GM11168 (cell line): ENCODE measurements around the gene MYO1E.

Experiments
- in situ Hi-C: fragments of 300-500 bp; cut with MboI; formaldehyde crosslinking; loops from one replicate; pipeline ENCODE4 v1.12.0; 2022; ENCODE audit warnings: low sequenced_read_pairs; ENCODE audit not compliant: unreplicated experiment

Gene MYO1E

GRCh38 chr15:59329091-59329490 lies 43.6 kb downstream of the MYO1E start:
- in situ Hi-C loops, result no loop called here

GRCh38 chr15:59327942-59328341 lies 44.7 kb downstream of the MYO1E start:
- in situ Hi-C loops, result no loop called here

- in situ Hi-C loops, result no loop called here
These were observed 45.8 kb downstream of the MYO1E start for GRCh38 chr15:59326856-59327255.

GRCh38 chr15:59322056-59322759 lies 50.5 kb downstream of the MYO1E start:
- in situ Hi-C loops, result no loop called here

- in situ Hi-C loops, result no loop called here
These were observed 51.5 kb downstream of the MYO1E start for GRCh38 chr15:59321000-59321689.

- in situ Hi-C loops, result no loop called here
These were observed 55.5 kb downstream of the MYO1E start for GRCh38 chr15:59317211-59317610.

GRCh38 chr15:59315914-59316451 lies 56.7 kb downstream of the MYO1E start:
- in situ Hi-C loops, result no loop called here

GRCh38 chr15:59313641-59314332 lies 58.9 kb downstream of the MYO1E start:
- in situ Hi-C loops, result no loop called here

- in situ Hi-C loops, result no loop called here
These were observed 60.5 kb downstream of the MYO1E start for GRCh38 chr15:59312205-59312604.

- in situ Hi-C loops, result no loop called here
These were observed 61.5 kb downstream of the MYO1E start for GRCh38 chr15:59311195-59311594.

- in situ Hi-C loops, result no loop called here
These were observed 63.3 kb downstream of the MYO1E start for GRCh38 chr15:59309405-59309804.

- in situ Hi-C loops, result no loop called here
These were observed 65.5 kb downstream of the MYO1E start for GRCh38 chr15:59307165-59307537.

- in situ Hi-C loops, result no loop called here
These were observed 66.0 kb downstream of the MYO1E start for GRCh38 chr15:59306520-59307164.

- in situ Hi-C loops, result no loop called here
These were observed 67.9 kb downstream of the MYO1E start for GRCh38 chr15:59304807-59305206.

- in situ Hi-C loops, result no loop called here
These were observed 68.5 kb downstream of the MYO1E start for GRCh38 chr15:59304034-59304795.

- in situ Hi-C loops, result no loop called here
These were observed 69.0 kb downstream of the MYO1E start for GRCh38 chr15:59303633-59304032.

- in situ Hi-C loops, result no loop called here
These were observed 69.5 kb downstream of the MYO1E start for GRCh38 chr15:59303136-59303535.

GRCh38 chr15:59301527-59301926 lies 71.1 kb downstream of the MYO1E start:
- in situ Hi-C loops, result no loop called here

- in situ Hi-C loops, result no loop called here
These were observed 72.0 kb downstream of the MYO1E start for GRCh38 chr15:59300618-59301139.
